ENCODE data around the gene KBTBD4.

GRCh38 chr11:47529951-47530350 lies 48.8 kb downstream of the KBTBD4 start:
- TF ChIP-seq CTCF (conservative IDR thresholded peaks at IDR 0.05; ENCODE audit: low read depth, low read length) (no peak), EZH2 (IDR thresholded peaks at IDR 0.05; ENCODE audit: borderline replicate concordance, low read depth, low read length, poor library complexity, severe bottlenecking) (no peak)

All from A673 (cell line).